Measurements from ENCODE around the gene FAM216A.
"Not testable (repeated sequence)": the region's sequence is repeated elsewhere in the genome, so short reads cannot be mapped to it uniquely, and the experiment has no call there.

Gene FAM216A

DNA sequence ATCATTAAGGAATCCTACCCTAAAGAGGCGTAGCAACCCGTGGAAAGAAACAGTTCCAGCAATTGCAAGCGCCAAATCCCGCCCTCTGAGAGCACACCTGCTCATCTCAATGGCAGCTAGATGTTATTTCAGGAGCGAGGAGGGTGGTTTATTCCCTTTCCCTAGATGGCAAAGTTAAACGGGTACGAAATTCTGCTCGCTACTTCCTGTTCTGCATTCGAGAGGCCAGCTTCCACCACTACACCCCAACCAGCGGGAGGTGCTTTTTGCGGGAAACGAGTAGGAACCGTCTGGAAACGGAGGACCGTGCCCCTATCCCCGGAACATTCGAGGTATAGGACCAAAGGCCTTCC is 32.7 kb downstream of the FAM216A start:
- peak; percentile 27 for DNase-seq

DNA sequence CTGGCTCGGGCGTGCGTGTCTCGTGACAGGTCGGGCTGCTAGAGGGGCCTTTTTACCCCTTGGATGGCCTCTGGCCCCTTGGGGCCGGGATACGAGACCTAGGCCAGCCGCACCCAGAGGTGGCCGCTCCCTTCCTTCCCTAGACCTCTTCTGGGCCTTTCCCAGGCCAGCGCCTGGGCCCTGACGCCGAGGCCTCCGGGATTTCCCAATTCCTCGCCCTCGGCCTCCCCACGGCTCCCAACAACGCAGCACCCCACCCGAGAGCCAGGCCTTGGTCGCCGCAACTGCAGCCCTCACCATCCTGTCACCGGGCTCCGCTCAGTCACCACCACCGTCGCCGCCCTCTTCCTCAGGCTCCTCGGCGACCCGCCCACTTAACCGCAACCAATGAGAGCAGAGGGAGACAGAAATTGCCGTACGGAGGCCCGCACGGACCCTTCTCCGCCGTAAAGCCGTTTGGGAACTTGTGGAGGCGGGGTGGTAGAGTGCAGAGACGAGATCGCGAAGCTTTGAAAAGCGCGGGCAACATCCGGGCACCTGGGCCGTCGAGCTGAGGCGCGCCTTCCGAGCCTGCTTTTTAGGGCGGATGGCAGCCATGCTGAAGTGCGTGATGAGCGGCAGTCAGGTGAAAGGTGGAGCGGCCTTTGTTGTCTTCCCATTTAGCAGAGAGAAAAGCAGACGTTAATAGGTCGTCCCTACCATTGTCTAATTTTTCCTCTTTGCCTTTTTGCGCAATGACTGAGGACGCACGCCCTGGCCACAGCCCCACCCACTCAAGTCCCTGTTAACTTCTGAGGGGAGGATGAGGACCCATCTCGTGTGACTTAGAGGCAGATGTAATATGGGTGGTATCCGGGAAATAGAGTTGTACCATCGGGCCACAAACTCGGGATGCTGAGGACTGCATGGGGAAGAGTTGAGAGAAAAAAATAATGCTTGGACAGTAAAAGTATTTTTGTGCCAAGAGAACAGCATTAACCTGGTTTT is 33.4 kb downstream of the FAM216A start, which contains the start of the genes RAD9B and VPS29:
TSS of gene RAD9B (plus strand) at position 580 of the 987 bp plus-strand sequence. CDS start at position 587, 7 bp downstream.
TSS of gene VPS29 (minus strand) at position 360 of the 987 bp plus-strand sequence. CDS start at position 300, 60 bp downstream.
- peak; percentile 99 for DNase-seq

DNA sequence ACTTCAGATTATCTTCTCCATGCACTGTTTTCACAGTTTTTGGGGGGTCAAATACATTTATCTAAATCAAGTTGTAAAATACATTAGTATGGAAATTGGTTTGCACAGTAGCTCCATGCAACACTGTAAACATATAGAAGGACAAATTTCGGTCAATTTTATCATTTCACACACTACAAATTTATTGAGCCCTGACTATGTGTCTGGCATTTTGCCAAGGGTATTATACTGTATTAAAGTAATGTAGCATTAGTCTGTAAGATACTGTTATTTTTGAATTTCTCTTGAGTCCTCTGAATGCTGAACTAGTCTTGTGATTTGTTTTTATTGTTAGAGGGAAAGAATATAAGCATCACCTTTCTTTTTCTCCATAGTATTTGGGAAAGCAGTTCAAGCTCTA is 34.8 kb downstream of the FAM216A start:
- no peak for DNase-seq

DNA sequence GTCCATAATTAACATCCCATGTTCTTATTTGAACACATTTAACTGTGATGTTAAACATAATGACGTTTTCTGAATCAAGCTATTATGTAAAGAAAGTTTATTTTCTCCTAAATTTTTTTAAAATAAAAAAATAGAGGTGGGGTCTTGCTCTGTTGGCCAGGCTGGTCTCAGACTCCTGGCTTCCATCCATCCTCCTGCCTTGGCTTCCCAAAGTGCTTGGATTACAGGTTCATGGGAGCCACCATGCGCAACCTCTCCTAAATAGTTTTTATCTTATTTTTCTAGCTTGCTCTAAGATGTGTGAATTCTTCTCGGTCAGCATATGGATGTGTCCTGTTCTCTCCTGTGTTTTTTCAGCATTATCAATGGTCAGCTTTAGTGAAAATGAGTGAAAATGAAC is 36.7 kb downstream of the FAM216A start:
- DNase-seq, result no peak

DNA sequence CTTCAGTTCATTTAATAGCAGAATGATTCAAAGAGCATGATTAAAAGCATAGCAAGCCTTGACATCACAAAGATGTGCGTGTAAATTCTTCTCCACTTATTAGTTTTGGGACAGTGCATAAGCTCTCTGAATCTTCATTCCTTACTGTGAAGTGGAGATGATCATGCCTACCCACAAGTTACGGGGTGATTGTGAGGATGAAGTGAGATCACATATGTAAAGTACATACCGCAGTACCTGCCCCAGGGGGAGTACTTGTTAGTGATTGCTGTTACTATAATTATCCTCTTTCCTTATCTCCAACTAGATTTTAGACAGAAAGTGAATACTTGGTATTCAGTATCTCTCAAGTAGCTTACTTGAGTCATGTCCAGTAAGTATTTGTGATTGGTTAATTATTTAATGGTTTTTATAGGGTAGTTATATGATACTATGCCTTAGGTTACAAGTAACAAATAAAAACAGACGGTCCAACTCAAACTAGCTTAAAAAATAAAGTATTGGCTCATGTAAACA is 39.5 kb downstream of the FAM216A start:
- no peak for DNase-seq

DNA sequence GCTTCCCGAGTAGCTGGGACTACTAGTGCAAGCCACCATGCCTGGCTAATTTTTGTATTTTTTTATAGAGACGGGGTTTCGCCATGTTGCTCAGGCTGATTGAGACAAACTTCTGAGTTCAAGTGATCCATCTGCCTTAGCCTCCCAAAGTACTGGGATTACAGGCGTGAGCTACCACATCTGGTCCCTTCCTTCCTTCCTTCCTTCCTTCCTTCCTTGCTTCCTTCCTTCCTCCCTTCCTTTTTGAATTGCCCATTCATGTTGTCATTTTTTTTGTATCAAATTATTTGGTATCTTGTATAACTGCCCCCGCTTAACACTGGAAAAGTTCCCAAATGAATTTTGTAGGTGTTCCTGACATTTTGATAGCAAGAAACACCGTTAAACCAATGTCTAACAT is 45.2 kb downstream of the FAM216A start:
- no peak for DNase-seq

DNA sequence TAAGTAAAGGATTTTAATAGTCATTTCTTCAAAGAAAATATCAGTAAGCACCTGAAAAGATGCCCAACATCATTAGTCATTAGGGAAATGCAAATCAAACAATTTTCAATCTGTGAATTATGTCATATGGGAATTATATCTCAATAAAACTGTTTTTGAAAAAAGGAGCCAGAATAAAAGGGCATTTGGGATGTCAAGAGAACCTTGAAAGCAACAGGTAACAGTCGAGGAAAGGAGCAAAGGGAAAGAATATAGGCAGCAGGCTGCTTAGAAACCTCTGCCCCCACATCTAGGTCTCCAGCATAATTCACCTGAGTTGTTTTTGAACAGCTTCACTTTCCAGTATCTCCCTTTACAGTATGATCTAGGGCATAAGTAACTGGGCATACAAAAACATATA is 45.7 kb downstream of the FAM216A start:
- DNase-seq, result no peak

DNA sequence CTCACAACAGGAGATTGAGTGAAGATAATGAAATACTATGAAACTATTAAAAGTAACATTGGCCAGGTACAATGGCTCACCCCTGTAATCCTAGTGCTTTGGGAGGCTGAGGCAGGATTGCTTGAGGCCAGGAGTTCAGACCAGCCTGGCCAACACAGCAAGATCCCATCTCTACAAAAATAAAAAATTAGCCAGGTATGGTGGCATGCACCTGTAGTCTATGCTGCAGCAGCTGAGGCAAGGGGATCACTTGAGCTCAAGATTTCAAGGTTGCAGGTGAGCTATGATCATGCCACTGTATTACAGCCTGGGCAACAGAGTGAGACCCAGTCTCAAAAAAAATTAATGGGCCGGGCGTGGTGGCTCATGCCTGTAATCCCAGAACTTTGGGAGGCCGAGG is 48.4 kb downstream of the FAM216A start:
- no peak for DNase-seq

DNA sequence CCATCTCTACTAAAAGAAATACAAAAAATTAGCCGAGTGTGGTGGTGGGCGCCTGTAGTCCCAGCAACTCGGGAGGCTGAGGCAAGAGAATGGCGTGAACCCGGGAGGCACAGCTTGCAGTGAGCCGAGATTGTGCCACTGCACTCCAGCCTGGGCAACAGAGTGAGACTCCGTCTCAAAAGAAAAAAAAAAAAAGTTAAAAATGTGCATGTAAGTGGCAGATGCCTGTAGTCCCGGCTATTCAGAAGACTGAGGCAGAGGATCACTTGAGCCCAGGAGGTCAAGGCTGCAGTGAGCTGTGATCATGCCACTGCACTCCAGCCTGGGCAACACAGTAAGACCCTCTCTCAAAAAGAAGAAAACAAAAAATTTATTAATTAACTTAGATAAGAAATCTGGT is 49.4 kb downstream of the FAM216A start:
- not testable (repeated sequence) for DNase-seq

DNA sequence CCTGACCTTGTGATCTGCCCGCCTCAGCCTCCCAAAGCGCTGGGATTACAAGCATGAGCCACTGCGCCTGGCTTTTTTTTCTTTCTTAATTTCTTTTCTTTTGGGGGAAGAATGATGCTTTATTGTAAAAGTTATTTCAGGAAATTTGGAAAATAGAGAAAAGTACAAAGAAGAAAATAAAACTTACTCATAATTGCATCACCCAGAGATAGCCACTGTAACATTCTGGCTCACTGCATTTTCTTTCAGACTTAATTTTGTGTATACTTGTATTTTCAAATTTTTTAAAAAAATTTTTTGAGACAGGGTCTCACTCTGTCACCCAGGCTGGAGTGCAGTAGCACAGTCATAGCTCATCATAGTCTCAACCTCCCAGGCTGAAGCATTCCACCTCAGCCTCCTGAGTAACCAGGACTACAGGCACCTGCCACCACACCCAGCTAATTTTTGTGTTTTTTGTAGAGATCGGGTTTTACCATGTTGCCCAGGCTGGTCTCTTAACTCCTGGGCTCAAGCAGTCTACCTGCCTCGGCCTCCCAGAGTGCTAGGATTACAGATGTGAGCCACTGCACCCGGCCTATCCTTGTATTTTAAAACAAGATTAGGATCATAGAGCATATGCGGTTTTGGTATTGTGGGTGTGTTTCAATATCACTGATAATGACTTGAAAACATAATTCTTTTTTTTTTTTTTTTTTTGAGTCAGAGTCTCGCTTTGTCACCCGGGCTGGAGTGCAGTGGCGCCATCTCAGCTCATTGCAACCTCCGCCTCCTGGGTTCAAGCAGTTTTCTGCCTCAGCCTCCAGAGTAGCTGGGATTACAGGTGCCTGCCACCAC is 52.4 kb downstream of the FAM216A start:
- DNase-seq, result not testable (repeated sequence)

DNA sequence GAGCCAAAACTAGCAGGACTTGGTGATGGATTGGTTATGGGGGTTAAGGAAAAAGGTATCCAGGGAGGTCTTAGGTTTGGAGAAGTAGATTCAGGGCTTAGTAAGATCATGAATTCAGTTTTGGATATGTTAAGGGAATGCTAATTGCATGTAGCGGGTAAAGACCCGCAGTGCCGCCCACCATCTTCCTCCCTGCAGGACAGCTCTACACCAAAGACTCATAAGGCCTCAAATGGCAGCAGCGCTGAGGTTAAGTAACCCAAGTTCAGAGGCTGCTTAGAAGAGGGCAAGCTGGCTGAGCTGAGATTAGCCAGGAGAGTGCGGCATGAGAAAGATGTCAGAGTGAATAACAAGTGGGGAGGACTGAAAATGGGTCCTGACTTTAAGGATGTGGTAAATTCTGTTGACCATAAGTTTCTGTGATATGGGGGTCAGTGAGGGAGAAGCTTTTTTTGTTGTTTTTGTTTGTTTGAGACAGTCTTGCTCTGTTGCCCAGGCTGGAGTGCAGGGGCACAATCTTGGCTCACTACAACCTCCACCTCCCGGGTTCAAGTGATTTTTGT is 59.7 kb downstream of the FAM216A start:
- DNase-seq, result no peak

DNA sequence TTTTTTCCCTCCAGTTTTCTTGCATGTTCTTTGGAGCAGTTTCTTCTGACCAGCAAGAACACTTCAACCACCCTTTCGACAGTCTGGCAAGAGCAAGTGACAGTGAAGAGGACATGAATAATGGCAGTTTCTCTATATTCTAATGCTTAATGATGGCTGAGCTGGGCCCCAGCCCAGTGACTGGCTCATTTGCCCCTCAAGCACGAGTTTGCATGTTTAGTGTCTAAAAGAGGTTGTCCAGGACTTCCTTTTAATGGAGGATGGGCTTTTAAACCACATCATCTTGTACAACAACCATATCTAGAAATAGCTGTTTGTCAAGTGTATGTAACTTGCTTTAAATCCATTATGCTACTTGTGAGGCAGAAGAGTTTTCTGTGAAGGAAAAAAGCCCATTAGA is 61.9 kb downstream of the FAM216A start:
- no peak for DNase-seq

DNA sequence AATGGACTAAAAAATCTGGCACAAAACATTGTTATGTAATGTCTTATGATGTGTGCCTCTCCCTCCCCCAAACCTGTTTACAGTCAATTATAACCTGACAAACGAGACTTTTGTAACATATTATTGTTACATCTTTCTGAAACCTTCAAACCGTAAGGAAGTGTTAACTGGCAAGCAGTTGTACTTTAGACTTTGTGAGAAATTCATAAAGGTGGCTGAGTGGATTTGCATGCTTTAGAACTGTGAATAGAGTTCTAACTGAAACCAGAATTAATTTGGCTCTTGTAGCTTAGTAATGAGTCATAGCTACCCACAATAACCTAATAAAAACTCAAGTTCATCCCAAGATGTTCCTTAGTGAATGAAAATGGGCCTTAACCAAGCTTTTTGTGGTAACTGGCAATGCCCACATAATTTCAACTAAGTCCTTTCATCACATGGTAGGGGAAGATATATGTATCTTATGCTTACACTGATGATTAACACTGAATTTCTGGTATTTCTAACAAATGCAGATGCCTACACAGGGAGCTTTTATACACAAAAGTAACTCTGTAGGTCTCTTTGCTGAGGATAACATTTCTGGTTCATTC is 63.2 kb downstream of the FAM216A start:
- peak; percentile 74 for DNase-seq

DNA sequence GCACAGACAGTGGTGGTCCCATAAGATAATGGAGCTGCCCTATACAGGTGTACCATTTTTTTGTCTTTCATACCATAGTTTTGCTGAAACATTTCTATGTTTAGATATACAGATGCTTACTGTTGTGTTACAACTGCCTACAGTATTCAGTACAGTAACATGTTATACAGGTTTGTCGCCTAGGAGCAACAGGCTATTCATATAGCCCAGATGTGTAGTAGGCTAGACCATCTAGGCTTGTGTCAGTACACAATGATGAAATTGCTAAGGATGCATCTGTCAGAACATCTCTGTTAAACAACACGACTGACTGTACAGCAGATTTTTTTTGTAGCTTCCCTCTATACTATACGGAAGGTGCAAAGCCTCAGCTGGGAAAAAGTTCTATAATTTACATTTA is 64.0 kb downstream of the FAM216A start:
- no peak for DNase-seq

DNA sequence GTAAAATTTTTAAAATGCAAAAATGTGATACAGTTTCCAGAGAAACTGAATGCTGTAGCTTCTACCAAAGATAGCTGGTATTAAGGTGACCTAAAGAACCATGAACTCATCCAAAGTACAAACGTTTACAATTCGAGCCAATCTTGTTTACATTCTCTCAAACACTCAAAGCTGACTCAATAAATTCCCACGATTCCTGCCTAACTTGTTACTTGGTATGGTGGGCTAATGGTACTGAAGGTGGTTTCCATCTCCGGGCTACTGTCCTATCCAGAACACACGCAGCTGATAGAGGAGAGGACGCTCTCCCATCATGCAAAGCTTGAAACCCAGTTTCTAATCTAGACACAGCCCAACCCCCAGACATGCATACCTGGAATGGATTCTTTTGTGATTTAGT is 65.0 kb downstream of the FAM216A start:
- no peak for DNase-seq

DNA sequence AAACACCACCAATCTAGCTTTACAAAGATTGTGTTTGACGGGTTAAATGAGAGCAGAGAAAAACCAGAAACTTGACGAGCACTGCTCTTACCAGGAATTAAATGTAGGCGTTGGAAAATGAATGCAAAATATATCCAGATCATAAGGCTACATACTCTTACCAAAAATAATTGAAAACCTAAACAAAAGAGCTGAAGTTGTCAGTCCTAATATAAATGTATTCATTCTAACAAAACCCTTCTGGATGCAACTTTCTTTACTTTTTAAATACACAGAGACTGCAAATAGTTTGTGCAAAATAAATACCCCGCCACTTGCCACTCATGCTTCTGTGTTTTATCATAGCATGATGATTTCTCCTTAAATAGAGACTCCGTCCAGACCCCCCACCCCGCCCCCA is 66.2 kb downstream of the FAM216A start:
- no peak for DNase-seq

DNA sequence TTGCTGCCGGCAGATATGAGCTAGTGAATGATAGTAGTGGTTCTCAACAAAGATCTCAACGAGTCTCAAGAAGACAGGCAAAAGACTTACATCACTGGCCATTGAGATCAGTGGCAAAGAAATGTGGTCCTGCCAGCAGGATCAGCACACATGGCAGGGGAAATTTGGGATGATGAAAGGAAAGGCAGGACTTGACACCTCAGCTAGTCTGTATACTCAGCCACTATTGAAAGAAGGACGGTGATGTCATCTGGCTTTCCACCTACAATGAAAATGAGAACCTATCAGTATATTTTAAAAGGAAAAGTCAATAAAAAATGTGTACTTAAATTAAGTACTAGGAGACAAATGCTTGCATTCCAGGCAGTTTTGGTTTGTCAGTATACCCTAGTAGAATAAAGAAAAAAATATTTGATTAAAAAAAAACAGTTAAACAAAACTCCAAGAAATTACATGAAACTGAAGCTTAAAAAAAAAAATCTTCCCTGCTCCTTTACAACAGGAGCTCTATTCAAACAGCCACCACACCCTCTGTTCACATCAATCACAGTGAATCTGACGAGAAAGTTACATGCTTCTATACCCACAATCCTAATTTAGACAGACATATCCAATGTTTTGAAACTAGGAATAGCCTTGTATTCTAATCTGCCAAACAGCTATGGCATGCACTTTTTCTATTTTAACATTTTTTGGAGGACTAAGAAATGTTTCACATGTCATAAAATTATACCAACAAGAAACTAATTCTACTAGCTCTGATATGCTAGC is 68.4 kb downstream of the FAM216A start:
- DNase-seq, result no peak

DNA sequence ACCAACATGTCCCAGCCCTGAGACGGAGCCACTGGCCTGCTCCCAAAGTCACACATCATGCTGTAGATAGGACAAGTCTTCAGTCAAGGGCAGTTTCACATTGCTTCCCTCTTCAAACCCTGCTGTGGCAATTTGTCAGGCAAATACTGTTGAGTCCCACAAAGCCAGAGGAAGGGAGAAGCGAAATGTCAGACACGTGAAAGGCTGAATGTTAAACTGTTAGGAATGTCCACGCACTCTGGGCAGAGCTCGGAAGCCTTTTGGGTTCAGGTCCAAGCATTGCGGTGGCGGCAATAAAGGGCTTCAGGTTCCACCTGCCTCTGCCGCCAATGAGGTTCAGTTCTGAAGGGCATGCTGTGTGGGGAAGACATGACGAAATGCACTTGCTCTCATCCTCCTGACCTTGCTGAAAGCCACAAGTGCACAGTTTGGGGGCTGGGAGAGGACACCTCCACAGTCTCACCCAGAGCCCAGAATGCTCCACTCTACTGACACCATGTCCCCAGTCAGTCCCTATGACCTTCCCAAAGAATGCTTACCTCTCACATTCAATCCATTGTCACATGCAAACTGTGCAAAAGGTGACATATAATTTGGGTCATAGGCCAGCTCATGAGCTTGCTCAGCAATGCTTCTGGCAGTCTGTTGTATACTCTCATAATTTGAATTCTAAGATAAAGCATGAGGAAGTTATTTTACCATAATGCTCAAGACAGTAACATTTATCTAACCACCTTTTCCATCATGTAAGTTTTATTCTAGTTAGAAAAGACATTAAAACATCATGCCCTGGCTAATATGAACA is 69.2 kb downstream of the FAM216A start:
- DNase-seq, result no peak

DNA sequence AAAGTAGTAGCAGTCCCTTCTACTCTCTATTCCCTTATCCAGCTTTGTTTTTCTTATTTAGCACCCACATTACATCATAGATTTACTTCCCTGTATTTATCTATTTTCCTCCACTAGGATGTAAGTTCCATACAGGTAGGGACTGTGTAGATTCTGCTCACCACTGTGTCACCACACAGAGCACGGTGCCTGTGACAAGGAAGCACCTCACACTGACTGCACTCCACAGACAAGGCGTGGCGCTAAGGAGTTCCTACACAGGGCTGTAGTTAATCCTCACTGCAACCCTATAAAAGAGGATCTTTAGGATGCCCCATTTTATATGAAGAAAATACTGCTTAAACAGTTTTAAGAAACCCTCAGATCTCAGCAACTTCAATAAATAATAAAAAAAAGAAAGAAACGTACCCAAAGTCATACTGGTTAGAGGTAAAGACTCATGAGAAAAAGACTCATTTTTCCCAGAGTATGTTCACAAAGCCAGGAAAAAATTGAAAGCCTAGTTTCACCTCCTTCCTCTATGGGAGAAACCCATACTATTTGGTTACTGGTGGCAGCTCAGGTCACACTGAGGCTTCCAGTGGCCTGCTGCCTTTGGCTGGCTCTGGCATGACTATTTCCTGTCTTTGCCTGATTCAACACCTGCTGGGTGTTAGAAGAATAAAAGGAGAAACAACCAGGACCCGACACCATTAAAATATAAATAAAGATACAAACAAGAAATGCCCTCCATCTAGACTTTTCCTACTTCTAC is 70.4 kb downstream of the FAM216A start:
- no peak for DNase-seq

All from fibroblast of skin of abdomen (primary cell).